Uterus (tissue), 2 donors: Measurements from ENCODE around the gene CECR2.

ENCODE experiments used
- POLR2A ChIP-seq, 2 donors: fragments of 450-650 bp; IDR thresholded peaks; one replicate each; pipeline ENCODE4 v1.6.1; 2016; ENCODE audit warnings: antibody characterized with exemption in 2 of 2, mild to moderate bottlenecking in 1 of 2, moderate library complexity in 1 of 2
- TF ChIP-seq, protein P1 (sequence below), 4 experiments: fragments of 200-600 bp in 2 of 4; fragments of 450-650 bp in 2 of 4; sonication (generic) in 2 of 4; IDR thresholded peaks; one replicate each; pipeline ENCODE4 v1.5.1; 2016 to 2019; ENCODE audit warnings: antibody characterized with exemption in 4 of 4, mild to moderate bottlenecking in 2 of 4, moderate library complexity in 1 of 4

DNA sequence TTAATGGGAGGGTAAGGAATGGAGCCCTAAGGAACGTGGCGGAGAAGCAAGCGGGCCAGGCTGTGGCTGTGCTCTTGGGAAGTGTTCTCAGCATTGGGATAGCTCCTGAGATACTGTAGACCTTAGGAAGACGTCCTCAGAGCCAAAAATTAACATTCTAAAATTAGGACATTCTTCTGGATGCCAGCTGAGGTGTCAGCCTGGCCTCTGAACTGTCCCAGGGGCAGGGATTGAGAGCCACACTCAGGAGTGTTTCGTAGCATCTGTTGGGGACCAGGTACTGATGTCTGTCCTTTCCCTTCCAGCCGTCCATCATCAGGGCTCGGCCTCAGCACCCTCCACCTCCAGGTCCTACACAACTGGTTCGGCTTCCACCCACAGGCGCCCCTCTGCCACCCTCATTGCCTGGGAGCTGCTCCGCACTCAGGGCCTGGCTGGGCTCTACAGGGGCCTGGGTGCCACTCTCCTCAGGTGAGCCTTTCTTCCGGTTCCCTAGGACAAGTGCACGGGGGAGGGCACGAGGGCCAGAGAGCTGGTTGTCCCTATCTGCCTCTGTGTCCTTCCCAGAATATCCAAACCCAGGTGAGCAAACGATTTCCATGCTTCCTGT lies 217.7 kb downstream of the CECR2 start:
- TF ChIP-seq POLR2A (IDR thresholded peaks at IDR 0.05), result no peak
- TF ChIP-seq, protein P1, sequence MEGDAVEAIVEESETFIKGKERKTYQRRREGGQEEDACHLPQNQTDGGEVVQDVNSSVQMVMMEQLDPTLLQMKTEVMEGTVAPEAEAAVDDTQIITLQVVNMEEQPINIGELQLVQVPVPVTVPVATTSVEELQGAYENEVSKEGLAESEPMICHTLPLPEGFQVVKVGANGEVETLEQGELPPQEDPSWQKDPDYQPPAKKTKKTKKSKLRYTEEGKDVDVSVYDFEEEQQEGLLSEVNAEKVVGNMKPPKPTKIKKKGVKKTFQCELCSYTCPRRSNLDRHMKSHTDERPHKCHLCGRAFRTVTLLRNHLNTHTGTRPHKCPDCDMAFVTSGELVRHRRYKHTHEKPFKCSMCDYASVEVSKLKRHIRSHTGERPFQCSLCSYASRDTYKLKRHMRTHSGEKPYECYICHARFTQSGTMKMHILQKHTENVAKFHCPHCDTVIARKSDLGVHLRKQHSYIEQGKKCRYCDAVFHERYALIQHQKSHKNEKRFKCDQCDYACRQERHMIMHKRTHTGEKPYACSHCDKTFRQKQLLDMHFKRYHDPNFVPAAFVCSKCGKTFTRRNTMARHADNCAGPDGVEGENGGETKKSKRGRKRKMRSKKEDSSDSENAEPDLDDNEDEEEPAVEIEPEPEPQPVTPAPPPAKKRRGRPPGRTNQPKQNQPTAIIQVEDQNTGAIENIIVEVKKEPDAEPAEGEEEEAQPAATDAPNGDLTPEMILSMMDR (IDR thresholded peaks at IDR 0.05), result no peak
